H9 (cell line): ENCODE measurements around the gene MAP2K1. TPM values are rescaled to one million over a fixed set of nuclear protein-coding genes. Genes with fewer than 3 reads are reported as not detected.

ENCODE experiments used
- DNase-seq: peaks from one replicate; pipeline ENCODE4 v3.0.0-alpha.2; 2017
- H2AFZ ChIP-seq: one replicate; pipeline ENCODE4 v1.6.1; 2013; ENCODE audit warnings: mild to moderate bottlenecking, low read length, control low read depth, moderate library complexity
- H2AK5ac ChIP-seq: 2 replicates; pipeline ENCODE4 v1.6.1; 2013; ENCODE audit warnings: low read length, control low read depth, mixed read lengths; ENCODE audit not compliant: insufficient read length
- H2BK120ac ChIP-seq: one replicate; pipeline ENCODE4 v1.6.1; 2013; ENCODE audit warnings: low read depth, mild to moderate bottlenecking, low read length, control low read depth, inconsistent platforms; ENCODE audit not compliant: poor library complexity, severe bottlenecking
- H2BK12ac ChIP-seq: 2 replicates; pipeline ENCODE4 v1.6.1; 2013; ENCODE audit warnings: low read length, control low read depth, mixed read lengths, low read depth; ENCODE audit not compliant: insufficient read length
- H2BK15ac ChIP-seq: 2 replicates; pipeline ENCODE4 v1.6.1; 2013; ENCODE audit warnings: low read depth, low read length, control low read depth
- H2BK20ac ChIP-seq: one replicate; pipeline ENCODE4 v1.6.1; 2013; ENCODE audit warnings: low read depth, mild to moderate bottlenecking, low read length, control low read depth, inconsistent platforms; ENCODE audit not compliant: poor library complexity, severe bottlenecking
- H2BK5ac ChIP-seq: 2 replicates; pipeline ENCODE4 v1.6.1; 2013; ENCODE audit warnings: low read length, control low read depth, mixed read lengths; ENCODE audit not compliant: insufficient read length
- H3K14ac ChIP-seq: 2 replicates; pipeline ENCODE4 v1.6.1; 2013; ENCODE audit warnings: low read length, control low read depth; ENCODE audit not compliant: insufficient read depth
- H3K18ac ChIP-seq: 2 replicates; pipeline ENCODE4 v1.6.1; 2013; ENCODE audit warnings: low read depth, mild to moderate bottlenecking, mixed read lengths, low read length, control low read depth; ENCODE audit not compliant: insufficient read length
- H3K23ac ChIP-seq: 2 replicates; pipeline ENCODE4 v1.6.1; 2013; ENCODE audit warnings: low read length, control low read depth, mixed read lengths, low read depth; ENCODE audit not compliant: insufficient read length
- H3K23me2 ChIP-seq: 2 replicates; pipeline ENCODE4 v1.6.1; 2013; ENCODE audit warnings: low read depth, mild to moderate bottlenecking, mixed read lengths, low read length, control low read depth; ENCODE audit not compliant: insufficient read length, poor library complexity, severe bottlenecking
- H3K27ac ChIP-seq: 2 replicates; pipeline ENCODE4 v1.5.1; 2013; ENCODE audit warnings: low read length, control low read depth, mixed read lengths, low read depth; ENCODE audit not compliant: insufficient read length
- H3K27me3 ChIP-seq: 2 replicates; pipeline ENCODE4 v1.6.1; 2013; ENCODE audit warnings: low read length, control low read depth, inconsistent platforms; ENCODE audit not compliant: insufficient read depth
- H3K4ac ChIP-seq: 2 replicates; pipeline ENCODE4 v1.6.1; 2013; ENCODE audit warnings: low read depth, mild to moderate bottlenecking, control low read depth, inconsistent platforms, low read length, moderate library complexity
- H3K4me1 ChIP-seq: 2 replicates; pipeline ENCODE4 v1.6.1; 2013; ENCODE audit warnings: low read length, control low read depth, inconsistent platforms; ENCODE audit not compliant: insufficient read depth
- H3K4me2 ChIP-seq: 2 replicates; pipeline ENCODE4 v1.6.1; 2013; ENCODE audit warnings: low read length, control low read depth, mixed read lengths; ENCODE audit not compliant: insufficient read length, insufficient read depth
- H3K56ac ChIP-seq: 2 replicates; pipeline ENCODE4 v1.6.1; 2013; ENCODE audit warnings: low read depth, mild to moderate bottlenecking, mixed read lengths, low read length, control low read depth; ENCODE audit not compliant: insufficient read length
- H3K79me1 ChIP-seq: 2 replicates; pipeline ENCODE4 v1.6.1; 2013; ENCODE audit warnings: low read depth, mild to moderate bottlenecking, moderate library complexity, low read length, control low read depth, inconsistent platforms; ENCODE audit not compliant: insufficient read depth, poor library complexity, severe bottlenecking
- H3K79me2 ChIP-seq: 2 replicates; pipeline ENCODE4 v1.6.1; 2013; ENCODE audit warnings: low read length, control low read depth, inconsistent platforms; ENCODE audit not compliant: insufficient read depth
- H3K9ac ChIP-seq: 2 replicates; pipeline ENCODE4 v1.6.1; 2013; ENCODE audit warnings: low read length, control low read depth, mixed read lengths; ENCODE audit not compliant: insufficient read length; ENCODE audit errors: extremely low read depth
- H3K9me3 ChIP-seq: one replicate; pipeline ENCODE4 v1.6.1; 2013; ENCODE audit warnings: low read depth, low read length, inconsistent platforms; ENCODE audit not compliant: control insufficient read depth
- H3T11ph ChIP-seq: one replicate; pipeline ENCODE4 v1.6.1; 2013; ENCODE audit warnings: mild to moderate bottlenecking, low read length, control low read depth, inconsistent platforms
- H4K20me1 ChIP-seq: one replicate; pipeline ENCODE4 v1.6.1; 2013; ENCODE audit not compliant: control insufficient read depth, insufficient read length, insufficient read depth
- H4K5ac ChIP-seq: 2 replicates; pipeline ENCODE4 v1.6.1; 2013; ENCODE audit warnings: low read depth, mild to moderate bottlenecking, mixed read lengths, low read length, control low read depth; ENCODE audit not compliant: insufficient read length
- H4K8ac ChIP-seq: replicated peaks from 2 replicates; pipeline ENCODE4 v1.6.1; 2013; ENCODE audit warnings: low read length, control low read depth, mixed read lengths, low read depth; ENCODE audit not compliant: insufficient read length
- H4K91ac ChIP-seq: 2 replicates; pipeline ENCODE4 v1.6.1; 2013; ENCODE audit warnings: low read depth, mild to moderate bottlenecking, moderate library complexity, mixed read lengths, low read length, control low read depth; ENCODE audit not compliant: insufficient read length
- H3K27ac Mint-ChIP-seq, 3 experiments: 2 replicates in 2 of 3; 3 replicates in 1 of 3; pipeline ENCODE4 v1.8.0; 2020 to 2021; ENCODE audit warnings: mixed read lengths in 3 of 3, mild to moderate bottlenecking in 1 of 3, moderate library complexity in 1 of 3
- H3K27me3 Mint-ChIP-seq: 2 replicates; pipeline ENCODE4 v1.8.0; 2021; ENCODE audit warnings: low read depth, mild to moderate bottlenecking, moderate library complexity, mixed read lengths
- H3K36me3 Mint-ChIP-seq, 3 experiments: 2 replicates in 2 of 3; 3 replicates in 1 of 3; pipeline ENCODE4 v1.8.0; 2020 to 2021; ENCODE audit warnings: low read depth in 3 of 3, mixed read lengths in 3 of 3; ENCODE audit not compliant: insufficient read depth in 1 of 3
- H3K4me1 Mint-ChIP-seq, 2 experiments: 2 replicates each; pipeline ENCODE4 v1.8.0; 2020; ENCODE audit warnings: mixed read lengths in 2 of 2
- H3K4me3 Mint-ChIP-seq, 2 experiments: 2 replicates in 1 of 2; 3 replicates in 1 of 2; pipeline ENCODE4 v1.8.0; 2020 to 2021; ENCODE audit warnings: mild to moderate bottlenecking in 2 of 2, mixed read lengths in 2 of 2, moderate library complexity in 1 of 2
- H3K9me3 Mint-ChIP-seq, 2 experiments: 2 replicates in 1 of 2; 3 replicates in 1 of 2; pipeline ENCODE4 v1.8.0; 2020; ENCODE audit warnings: mild to moderate bottlenecking in 2 of 2, mixed read lengths in 2 of 2, moderate library complexity in 1 of 2
- whole genome bisulfite sequencing: extraction: QIAGEN DNeasy Blood & Tissue Kit; methylation state at CpG from one replicate; pipeline ENCODE4 v1.1.7; 2013; ENCODE audit warnings: missing lambda C conversion rate, low lambda C conversion rate, mixed read lengths; ENCODE audit not compliant: insufficient read length; ENCODE audit errors: extremely low coverage; 5-methylcytosine and 5-hydroxymethylcytosine counted together
- total RNA-seq: library from RNA; stranded (reverse); gene quantifications from 2 replicates; pipeline ENCODE4 v1.2.1, GENCODE V29; 2021
- TF ChIP-seq, protein P1 (sequence below): fragments of 200-600 bp; sonication (generic); conservative IDR thresholded peaks from 3 replicates; pipeline ENCODE4 v1.8.0; 2021; ENCODE audit warnings: antibody characterized with exemption, mild to moderate bottlenecking

Gene MAP2K1
- total RNA-seq, 1 experiment from 2014 or later, result 50.8 TPM

DNA sequence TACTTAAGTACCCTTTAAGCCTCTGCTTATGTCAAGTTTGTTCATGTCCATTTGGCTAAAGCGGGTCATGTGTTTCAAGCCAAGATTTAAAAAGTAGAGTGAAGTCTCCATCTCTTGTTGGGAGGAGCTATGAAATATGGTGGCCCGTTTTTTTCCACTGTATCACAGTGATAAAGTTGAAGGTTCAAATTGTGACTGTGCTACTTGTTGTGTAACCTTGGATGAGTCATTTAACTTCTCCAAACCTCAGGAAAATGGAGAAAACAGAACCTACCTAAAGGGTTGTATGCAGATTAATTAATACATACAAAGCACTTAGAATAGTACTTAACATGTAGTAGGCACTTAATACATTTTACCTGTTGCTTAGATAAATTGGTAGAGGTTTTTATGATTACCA is 67.4 kb downstream of the MAP2K1 start:
- no peak overlapping the region for H2AK5ac ChIP-seq
- no peak overlapping the region for H2BK20ac ChIP-seq
- no peak overlapping the region for H4K91ac ChIP-seq
- H3K9me3 Mint-ChIP-seq, result no peaks in the 10 kb centered on the region; a peak in 1 of 5 replicates
- H3K27me3 ChIP-seq, result no peaks in the 10 kb centered on the region
- WGBS, result no CpG with 5 or more reads among the region's 2 CpGs
- no peaks in the 10 kb centered on the region for H3K23me2 ChIP-seq
- no peak overlapping the region for H4K5ac ChIP-seq
- H3K27ac ChIP-seq, result no peak overlapping the region
- no peak overlapping the region for H2BK5ac ChIP-seq
- no peak overlapping the region for H3K4me3 Mint-ChIP-seq
- H4K20me1 ChIP-seq, result no peaks in the 10 kb centered on the region
- TF ChIP-seq, protein P1, sequence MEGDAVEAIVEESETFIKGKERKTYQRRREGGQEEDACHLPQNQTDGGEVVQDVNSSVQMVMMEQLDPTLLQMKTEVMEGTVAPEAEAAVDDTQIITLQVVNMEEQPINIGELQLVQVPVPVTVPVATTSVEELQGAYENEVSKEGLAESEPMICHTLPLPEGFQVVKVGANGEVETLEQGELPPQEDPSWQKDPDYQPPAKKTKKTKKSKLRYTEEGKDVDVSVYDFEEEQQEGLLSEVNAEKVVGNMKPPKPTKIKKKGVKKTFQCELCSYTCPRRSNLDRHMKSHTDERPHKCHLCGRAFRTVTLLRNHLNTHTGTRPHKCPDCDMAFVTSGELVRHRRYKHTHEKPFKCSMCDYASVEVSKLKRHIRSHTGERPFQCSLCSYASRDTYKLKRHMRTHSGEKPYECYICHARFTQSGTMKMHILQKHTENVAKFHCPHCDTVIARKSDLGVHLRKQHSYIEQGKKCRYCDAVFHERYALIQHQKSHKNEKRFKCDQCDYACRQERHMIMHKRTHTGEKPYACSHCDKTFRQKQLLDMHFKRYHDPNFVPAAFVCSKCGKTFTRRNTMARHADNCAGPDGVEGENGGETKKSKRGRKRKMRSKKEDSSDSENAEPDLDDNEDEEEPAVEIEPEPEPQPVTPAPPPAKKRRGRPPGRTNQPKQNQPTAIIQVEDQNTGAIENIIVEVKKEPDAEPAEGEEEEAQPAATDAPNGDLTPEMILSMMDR, result no peak
- no peak overlapping the region for H2BK120ac ChIP-seq
- H2BK12ac ChIP-seq, result no peak overlapping the region
- no peak overlapping the region for H2BK15ac ChIP-seq
- peaks cover 5 to 15% of the 10 kb centered on the region in 2 experiments; a peak in 3 of 4 replicates for H3K4me1 Mint-ChIP-seq
- H3K9ac ChIP-seq, result no peak overlapping the region
- H3K4ac ChIP-seq, result no peak overlapping the region
- H3K27me3 Mint-ChIP-seq, result no peaks in the 10 kb centered on the region
- H3K4me1 ChIP-seq, result no peaks in the 10 kb centered on the region
- no peak for DNase-seq
- H3K18ac ChIP-seq, result no peak overlapping the region
- H3K14ac ChIP-seq, result no peak overlapping the region
- peaks cover 4 to 12% (median 6%) of the 10 kb centered on the region in 3 experiments for H3K36me3 Mint-ChIP-seq
- H3T11ph ChIP-seq, result no peak overlapping the region
- H2AFZ ChIP-seq, result no peak overlapping the region
- H3K27ac Mint-ChIP-seq, result no peak overlapping the region
- no peaks in the 10 kb centered on the region for H3K79me2 ChIP-seq
- no peak overlapping the region for H3K4me2 ChIP-seq
- H3K56ac ChIP-seq, result no peak overlapping the region
- no peaks in the 10 kb centered on the region for H3K9me3 ChIP-seq
- H4K8ac ChIP-seq, result no peak overlapping the region
- H3K79me1 ChIP-seq, result no peaks in the 10 kb centered on the region
- H3K23ac ChIP-seq, result no peak overlapping the region
